ENCODE results near the gene ZC3H7B. TPM values are rescaled to one million over a fixed set of nuclear protein-coding genes. Genes with fewer than 3 reads are reported as not detected.

ZC3H7B gene
- total and polyA plus RNA-seq, 5 donors from 2014 or later = 1.00 to 39.3 (median 1.3) TPM

DNA sequence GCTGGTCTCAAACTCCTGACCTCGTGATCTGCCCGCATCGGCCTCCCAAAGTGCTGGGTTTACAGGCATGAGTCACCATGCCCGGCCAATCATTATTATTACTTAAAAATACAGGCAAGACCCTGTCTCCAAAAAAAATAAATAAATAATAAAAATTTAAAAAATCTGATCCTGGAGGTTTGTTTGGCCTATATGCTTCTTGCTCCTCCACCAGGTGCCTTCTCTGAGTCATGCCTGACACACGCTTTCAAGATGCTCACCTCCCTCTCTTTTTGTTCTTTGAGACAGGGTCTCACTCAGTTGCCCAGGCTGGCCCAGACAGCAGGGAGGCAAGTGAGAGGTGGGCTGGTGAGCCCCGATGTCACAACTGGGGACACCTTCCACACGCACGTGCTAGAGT, 13.5 kb downstream of the ZC3H7B start:
- H3K9me3 Mint-ChIP-seq = no peaks in the 10 kb centered on the region

DNA sequence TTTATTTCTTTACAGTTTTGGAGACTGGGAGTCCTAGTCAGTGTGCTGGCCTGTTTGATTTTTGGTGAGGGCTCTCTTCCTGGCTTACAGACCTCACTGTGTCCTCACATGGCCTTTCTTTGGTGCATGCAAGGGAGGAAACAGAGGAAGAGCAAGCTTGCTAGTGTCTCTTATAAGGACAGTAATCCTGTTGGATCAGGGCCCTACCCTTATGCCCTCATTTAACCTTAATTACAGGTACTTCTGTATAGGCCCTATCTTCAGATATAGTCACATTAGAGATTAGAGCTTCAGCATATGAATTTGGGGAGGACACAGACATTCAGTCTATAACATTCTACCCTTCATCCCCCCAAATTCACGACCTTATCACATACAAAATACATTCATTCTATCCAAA, 14.3 kb downstream of the ZC3H7B start:
- Histone ChIP-seq H3K27me3 (ENCODE audit: control insufficient read depth, insufficient read depth, low read length) (no peaks in the 10 kb centered on the region), H3K36me3 (ENCODE audit: control insufficient read depth, insufficient read depth, low read length) (peaks cover 5% of the 10 kb centered on the region), H3K4me1 (ENCODE audit: control insufficient read depth, insufficient read depth, low read length, poor library complexity, severe bottlenecking) (no peaks in the 10 kb centered on the region), H3K4me3 (ENCODE audit: low read depth, low read length) (no peak overlapping the region), H3K9me3 (ENCODE audit: control insufficient read depth in 2 of 2, low read length in 2 of 2) (no peaks in the 10 kb centered on the region), H3K27ac (ENCODE audit: insufficient read depth, low read length, poor library complexity, severe bottlenecking) (no peak overlapping the region)
- no peaks in the 10 kb centered on the region for H3K27me3 Mint-ChIP-seq
- no peaks in the 10 kb centered on the region for H3K9me3 Mint-ChIP-seq
- H3K36me3 Mint-ChIP-seq = peaks cover 9% of the 10 kb centered on the region
- DNase-seq (no peak), ATAC-seq (ENCODE audit: low read depth in 2 of 2) (no peak)
- peaks cover 0 to 23% (median 14%) of the 10 kb centered on the region in 4 donors for H3K4me1 Mint-ChIP-seq
- peak overlapping the region in 1 of 4 donors; percentile 21 for H3K4me3 Mint-ChIP-seq
- no peak overlapping the region for H3K27ac Mint-ChIP-seq

More for the DNA sequence above, 13.5 kb downstream of the ZC3H7B start:
- no peak overlapping the region for H3K27ac ChIP-seq (ENCODE audit: insufficient read depth, low read length, poor library complexity, severe bottlenecking)
- H3K4me3 Mint-ChIP-seq = no peak overlapping the region
- H3K27me3 Mint-ChIP-seq = no peaks in the 10 kb centered on the region
- H3K9me3 ChIP-seq (ENCODE audit: control insufficient read depth in 2 of 2, low read length in 2 of 2) = no peaks in the 10 kb centered on the region
- H3K4me1 Mint-ChIP-seq = peaks cover 0 to 23% (median 14%) of the 10 kb centered on the region in 4 donors
- H3K4me3 ChIP-seq (ENCODE audit: low read depth, low read length) = no peak overlapping the region
- peaks cover 9% of the 10 kb centered on the region for H3K36me3 Mint-ChIP-seq
- no peaks in the 10 kb centered on the region for H3K4me1 ChIP-seq (ENCODE audit: control insufficient read depth, insufficient read depth, low read length, poor library complexity, severe bottlenecking)
- ATAC-seq (ENCODE audit: low read depth in 2 of 2) (no peak), DNase-seq (no peak)
- H3K36me3 ChIP-seq (ENCODE audit: control insufficient read depth, insufficient read depth, low read length) = peaks cover 4% of the 10 kb centered on the region
- H3K27me3 ChIP-seq (ENCODE audit: control insufficient read depth, insufficient read depth, low read length) = no peaks in the 10 kb centered on the region
- no peak overlapping the region for H3K27ac Mint-ChIP-seq

DNA sequence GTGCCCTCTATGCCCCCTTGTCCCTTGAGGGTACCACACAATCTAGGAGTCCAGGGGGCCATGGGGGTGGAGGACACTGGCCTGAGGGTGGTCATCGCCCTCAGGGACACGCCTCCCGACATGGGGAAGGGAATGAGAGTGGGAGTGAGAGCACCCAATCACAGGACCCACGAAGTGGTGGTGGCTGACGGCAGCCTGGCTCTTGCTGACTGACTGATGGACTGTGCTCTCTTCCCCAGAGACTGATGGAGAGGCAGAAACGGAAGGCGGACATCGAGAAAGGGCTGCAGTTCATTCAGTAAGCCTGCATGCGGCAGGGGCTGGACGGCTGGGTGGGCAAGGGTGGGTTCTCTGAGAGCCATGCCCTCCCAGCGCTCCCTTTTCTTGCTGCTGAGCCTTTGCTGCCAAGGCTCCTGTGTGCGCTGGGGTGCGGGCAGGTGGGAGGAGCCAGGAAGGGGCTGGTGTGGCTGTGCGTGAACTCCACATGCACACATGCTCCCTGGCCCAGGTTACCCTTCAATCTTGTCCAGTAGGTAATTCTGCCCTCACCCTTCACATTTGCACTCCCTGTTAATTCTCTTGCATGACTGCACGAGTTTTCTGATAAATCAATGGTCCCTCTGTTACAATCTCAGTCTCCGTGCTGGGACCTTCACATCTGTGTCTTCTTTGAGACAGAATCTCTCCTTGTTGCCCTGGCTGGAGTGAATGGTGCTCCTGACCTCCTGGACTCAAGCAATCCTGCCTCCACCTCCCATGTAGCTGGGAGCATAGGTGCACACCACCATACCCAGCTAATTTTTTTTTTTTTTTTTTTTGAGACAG, 19.3 kb downstream of the ZC3H7B start:
- Histone ChIP-seq H3K36me3 (ENCODE audit: control insufficient read depth, insufficient read depth, low read length) (peaks cover 30% of the 10 kb centered on the region), H3K9me3 (ENCODE audit: control insufficient read depth in 2 of 2, low read length in 2 of 2) (no peaks in the 10 kb centered on the region), H3K4me3 (ENCODE audit: low read depth, low read length) (no peak overlapping the region), H3K4me1 (ENCODE audit: control insufficient read depth, insufficient read depth, low read length, poor library complexity, severe bottlenecking) (no peaks in the 10 kb centered on the region), H3K27me3 (ENCODE audit: control insufficient read depth, insufficient read depth, low read length) (no peaks in the 10 kb centered on the region), H3K27ac (ENCODE audit: insufficient read depth, low read length, poor library complexity, severe bottlenecking) (no peak overlapping the region)
- H3K36me3 Mint-ChIP-seq = peaks cover 20% of the 10 kb centered on the region
- no peak for DNase-seq
- H3K4me1 Mint-ChIP-seq = peaks cover 0 to 8% (median 2%) of the 10 kb centered on the region in 4 donors
- H3K27me3 Mint-ChIP-seq = no peaks in the 10 kb centered on the region
- no peak overlapping the region for H3K27ac Mint-ChIP-seq
- H3K4me3 Mint-ChIP-seq = no peak overlapping the region
- no peaks in the 10 kb centered on the region for H3K9me3 Mint-ChIP-seq
- no peak for ATAC-seq (ENCODE audit: low read depth in 2 of 2)

DNA sequence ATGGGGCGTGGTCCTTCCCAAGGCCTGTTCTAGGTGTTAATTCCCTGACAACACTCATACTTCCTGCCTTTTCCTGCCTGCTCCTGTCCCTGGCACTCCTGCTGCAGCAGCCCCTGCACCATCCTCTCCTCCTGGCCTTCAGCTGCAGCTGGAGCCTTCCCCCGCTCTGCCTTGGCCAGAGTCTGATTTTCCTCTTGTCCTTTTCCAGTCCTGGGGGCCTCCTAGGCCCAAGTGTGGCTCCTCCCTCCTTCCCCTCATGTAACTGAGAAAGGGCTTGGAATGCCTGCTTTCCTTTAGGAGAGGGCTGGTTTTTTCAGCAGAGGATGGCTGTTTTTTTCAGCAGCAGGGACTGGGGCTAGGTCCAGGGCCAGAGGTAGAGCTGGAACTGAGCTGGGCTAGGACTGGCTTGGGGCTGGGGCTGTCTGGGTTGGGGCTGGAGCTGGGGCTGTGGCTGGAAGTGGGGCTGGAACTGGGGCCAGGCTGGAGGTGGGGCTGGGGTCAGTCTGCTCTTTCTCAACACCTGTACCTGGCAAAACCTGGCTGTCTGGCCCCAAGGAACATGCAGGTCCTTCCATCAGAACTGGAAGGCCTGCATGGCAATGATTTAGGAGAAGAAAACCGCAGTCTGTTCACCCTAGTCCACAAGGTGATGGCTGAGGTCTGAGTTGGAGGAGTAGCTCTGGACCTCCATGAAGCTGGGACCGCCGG, 23.6 kb downstream of the ZC3H7B start:
- no peak overlapping the region for H3K27ac Mint-ChIP-seq
- H3K27me3 ChIP-seq (ENCODE audit: control insufficient read depth, insufficient read depth, low read length) = no peaks in the 10 kb centered on the region
- DNase-seq (no peak), ATAC-seq (ENCODE audit: low read depth in 2 of 2) (no peak)
- peaks cover 0 to 3% (median under 1%) of the 10 kb centered on the region in 4 donors for H3K4me1 Mint-ChIP-seq
- H3K4me1 ChIP-seq (ENCODE audit: control insufficient read depth, insufficient read depth, low read length, poor library complexity, severe bottlenecking) = no peaks in the 10 kb centered on the region
- H3K36me3 Mint-ChIP-seq = peaks cover 37% of the 10 kb centered on the region
- no peaks in the 10 kb centered on the region for H3K27me3 Mint-ChIP-seq
- peaks cover 66% of the 10 kb centered on the region for H3K36me3 ChIP-seq (ENCODE audit: control insufficient read depth, insufficient read depth, low read length)
- H3K4me3 Mint-ChIP-seq = no peak overlapping the region
- no peaks in the 10 kb centered on the region for H3K9me3 ChIP-seq (ENCODE audit: control insufficient read depth in 2 of 2, low read length in 2 of 2)
- H3K27ac ChIP-seq (ENCODE audit: insufficient read depth, low read length, poor library complexity, severe bottlenecking) = no peak overlapping the region
- H3K9me3 Mint-ChIP-seq = no peaks in the 10 kb centered on the region
- H3K4me3 ChIP-seq (ENCODE audit: low read depth, low read length) = no peak overlapping the region

DNA sequence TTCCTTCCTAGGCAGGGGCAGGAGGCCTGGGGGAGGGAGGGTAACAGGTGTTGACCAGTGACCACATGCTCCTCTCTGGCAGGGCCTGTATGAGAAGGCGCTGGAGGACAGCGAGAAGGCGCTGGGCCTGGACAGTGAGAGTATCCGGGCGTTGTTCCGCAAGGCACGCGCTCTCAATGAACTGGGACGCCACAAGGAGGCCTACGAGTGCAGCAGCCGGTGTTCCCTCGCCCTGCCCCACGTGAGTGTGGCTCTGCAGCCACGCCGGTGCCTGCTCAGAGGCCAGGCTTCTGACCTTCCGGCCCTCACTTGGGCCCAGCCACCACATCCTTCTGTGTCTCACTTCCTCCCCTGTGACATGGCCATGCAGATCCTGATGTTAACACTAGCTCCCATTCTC, 25.8 kb downstream of the ZC3H7B start:
- Mint-ChIP-seq H3K27ac (no peak overlapping the region), H3K9me3 (no peaks in the 10 kb centered on the region), H3K36me3 (peaks cover 37% of the 10 kb centered on the region), H3K4me3 (no peak overlapping the region), H3K27me3 (no peaks in the 10 kb centered on the region), H3K4me1 (no peaks in the 10 kb centered on the region)
- Histone ChIP-seq H3K36me3 (ENCODE audit: control insufficient read depth, insufficient read depth, low read length) (peaks cover 71% of the 10 kb centered on the region), H3K4me1 (ENCODE audit: control insufficient read depth, insufficient read depth, low read length, poor library complexity, severe bottlenecking) (no peaks in the 10 kb centered on the region), H3K9me3 (ENCODE audit: control insufficient read depth in 2 of 2, low read length in 2 of 2) (no peaks in the 10 kb centered on the region), H3K27me3 (ENCODE audit: control insufficient read depth, insufficient read depth, low read length) (no peaks in the 10 kb centered on the region), H3K4me3 (ENCODE audit: low read depth, low read length) (no peak overlapping the region), H3K27ac (ENCODE audit: insufficient read depth, low read length, poor library complexity, severe bottlenecking) (no peak overlapping the region)
- ATAC-seq (ENCODE audit: low read depth in 2 of 2) (no peak), DNase-seq (no peak)

DNA sequence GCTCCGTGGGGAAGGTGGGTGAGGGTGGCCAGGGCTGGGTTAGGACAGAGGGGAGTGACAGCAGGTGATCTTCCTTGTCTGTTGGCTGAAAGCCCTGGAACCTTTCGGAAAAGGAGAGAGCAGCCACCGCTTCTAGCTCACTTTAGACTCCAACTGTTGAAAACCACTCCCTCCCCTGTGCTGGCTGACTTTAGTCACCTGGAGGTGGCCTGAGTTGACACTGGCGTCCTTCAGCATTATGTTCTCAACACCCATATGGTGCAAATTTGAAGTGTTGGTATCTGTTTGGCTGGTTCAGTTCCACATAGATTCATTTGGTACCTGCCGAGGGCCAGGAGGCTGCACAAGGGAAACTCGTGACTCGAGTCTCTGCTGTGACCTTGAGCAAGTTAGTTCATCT, 28.8 kb downstream of the ZC3H7B start:
- peaks cover 33% of the 10 kb centered on the region for H3K36me3 Mint-ChIP-seq
- DNase-seq = no peak
- no peak overlapping the region for H3K4me3 Mint-ChIP-seq
- no peak for ATAC-seq (ENCODE audit: low read depth in 2 of 2)
- H3K36me3 ChIP-seq (ENCODE audit: control insufficient read depth, insufficient read depth, low read length) = peaks cover 61% of the 10 kb centered on the region
- no peak overlapping the region for H3K4me3 ChIP-seq (ENCODE audit: low read depth, low read length)
- H3K9me3 Mint-ChIP-seq = no peaks in the 10 kb centered on the region
- no peaks in the 10 kb centered on the region for H3K27me3 ChIP-seq (ENCODE audit: control insufficient read depth, insufficient read depth, low read length)
- H3K27ac Mint-ChIP-seq = no peak overlapping the region
- no peaks in the 10 kb centered on the region for H3K9me3 ChIP-seq (ENCODE audit: control insufficient read depth in 2 of 2, low read length in 2 of 2)
- H3K4me1 ChIP-seq (ENCODE audit: control insufficient read depth, insufficient read depth, low read length, poor library complexity, severe bottlenecking) = no peaks in the 10 kb centered on the region
- no peak overlapping the region for H3K27ac ChIP-seq (ENCODE audit: insufficient read depth, low read length, poor library complexity, severe bottlenecking)
- no peaks in the 10 kb centered on the region for H3K27me3 Mint-ChIP-seq
- peaks cover 0 to 5% (median 0%) of the 10 kb centered on the region in 4 donors for H3K4me1 Mint-ChIP-seq

DNA sequence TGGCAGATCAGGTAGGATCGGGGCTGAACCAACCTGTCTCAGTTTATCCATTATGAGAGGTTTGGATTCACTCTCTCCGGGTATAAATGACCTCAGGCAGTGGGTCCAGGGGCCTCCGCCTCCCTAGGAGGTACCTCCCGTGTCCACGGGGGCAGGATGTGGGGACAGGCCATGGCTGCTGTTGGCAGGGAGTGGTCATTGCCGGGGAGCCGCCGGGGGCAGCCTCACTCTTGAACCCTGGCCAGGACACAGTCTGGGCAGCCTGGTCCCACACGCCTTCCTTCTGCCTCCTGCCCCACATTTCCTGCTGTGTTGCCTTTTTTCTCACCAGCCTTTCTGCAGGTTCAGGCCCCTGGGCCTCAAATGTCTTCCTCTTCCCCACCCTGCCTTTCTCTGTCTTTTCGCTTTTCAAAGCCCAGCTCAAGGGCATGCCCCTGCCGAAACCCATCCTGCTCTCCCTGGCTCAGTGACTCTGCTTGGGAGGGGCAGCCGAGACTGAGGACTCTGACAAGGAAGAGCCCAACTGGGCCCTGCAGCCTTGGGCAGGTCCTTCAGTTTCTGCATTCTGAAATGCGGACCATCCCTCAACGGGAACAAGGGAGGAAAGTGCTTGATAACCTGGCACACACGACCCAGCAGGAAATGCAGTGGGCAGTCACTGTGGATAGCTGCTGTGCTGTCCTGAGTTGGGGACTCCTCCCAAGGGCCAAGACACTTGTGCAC, 31.1 kb downstream of the ZC3H7B start:
- peaks cover 0 to 18% (median 0%) of the 10 kb centered on the region in 4 donors for H3K4me1 Mint-ChIP-seq
- H3K27me3 ChIP-seq (ENCODE audit: control insufficient read depth, insufficient read depth, low read length) = no peaks in the 10 kb centered on the region
- no peak overlapping the region for H3K4me3 Mint-ChIP-seq
- peaks cover 40% of the 10 kb centered on the region for H3K36me3 ChIP-seq (ENCODE audit: control insufficient read depth, insufficient read depth, low read length)
- H3K27me3 Mint-ChIP-seq = no peaks in the 10 kb centered on the region
- H3K9me3 Mint-ChIP-seq = no peaks in the 10 kb centered on the region
- peaks cover 22% of the 10 kb centered on the region for H3K36me3 Mint-ChIP-seq
- ATAC-seq (ENCODE audit: low read depth in 2 of 2) (no peak), DNase-seq (no peak)
- no peak overlapping the region for H3K4me3 ChIP-seq (ENCODE audit: low read depth, low read length)
- H3K4me1 ChIP-seq (ENCODE audit: control insufficient read depth, insufficient read depth, low read length, poor library complexity, severe bottlenecking) = no peaks in the 10 kb centered on the region
- no peaks in the 10 kb centered on the region for H3K9me3 ChIP-seq (ENCODE audit: control insufficient read depth in 2 of 2, low read length in 2 of 2)
- peak overlapping the region in 1 of 3 donors; percentile 49 for H3K27ac Mint-ChIP-seq
- no peak overlapping the region for H3K27ac ChIP-seq (ENCODE audit: insufficient read depth, low read length, poor library complexity, severe bottlenecking)
